Fibroblast of lung (primary cell): ENCODE measurements around the gene P2RY4.

Source experiments
- EZH2 ChIP-seq: IDR thresholded peaks from 2 replicates; pipeline ENCODE4 v1.5.1; 2012; ENCODE audit warnings: low read length, control low read depth, mild to moderate bottlenecking; ENCODE audit errors: missing control alignments
- TF ChIP-seq, protein P1 (sequence below), 2 donors: IDR thresholded peaks in 1 of 2; conservative IDR thresholded peaks in 1 of 2; 1 replicate in 1 of 2; 2 replicates in 1 of 2; pipeline ENCODE4 v1.5.1; 2011 to 2012; ENCODE audit warnings: low read length in 2 of 2, control low read depth in 1 of 2, inconsistent platforms in 1 of 2, low read depth in 1 of 2, mild to moderate bottlenecking in 1 of 2

DNA sequence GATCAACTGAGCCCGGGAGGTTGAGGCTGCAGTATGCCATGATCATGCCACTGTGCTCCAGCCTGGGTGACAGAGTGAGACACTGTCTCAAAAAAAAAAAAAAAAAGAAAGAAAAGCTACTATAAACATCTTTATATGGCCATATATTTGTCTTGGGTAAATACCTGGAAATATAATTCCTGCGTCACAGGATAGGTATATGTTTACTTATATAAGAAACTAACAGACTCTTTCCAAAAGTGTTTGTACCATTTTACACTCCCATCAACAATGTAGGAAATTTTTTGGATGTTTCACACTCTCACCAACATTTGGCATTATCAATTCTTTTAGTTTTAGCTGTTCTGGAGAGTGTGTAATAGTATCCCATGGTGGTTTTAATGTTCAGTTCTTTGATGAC lies 12.8 kb downstream of the P2RY4 start:
- TF ChIP-seq, protein P1, sequence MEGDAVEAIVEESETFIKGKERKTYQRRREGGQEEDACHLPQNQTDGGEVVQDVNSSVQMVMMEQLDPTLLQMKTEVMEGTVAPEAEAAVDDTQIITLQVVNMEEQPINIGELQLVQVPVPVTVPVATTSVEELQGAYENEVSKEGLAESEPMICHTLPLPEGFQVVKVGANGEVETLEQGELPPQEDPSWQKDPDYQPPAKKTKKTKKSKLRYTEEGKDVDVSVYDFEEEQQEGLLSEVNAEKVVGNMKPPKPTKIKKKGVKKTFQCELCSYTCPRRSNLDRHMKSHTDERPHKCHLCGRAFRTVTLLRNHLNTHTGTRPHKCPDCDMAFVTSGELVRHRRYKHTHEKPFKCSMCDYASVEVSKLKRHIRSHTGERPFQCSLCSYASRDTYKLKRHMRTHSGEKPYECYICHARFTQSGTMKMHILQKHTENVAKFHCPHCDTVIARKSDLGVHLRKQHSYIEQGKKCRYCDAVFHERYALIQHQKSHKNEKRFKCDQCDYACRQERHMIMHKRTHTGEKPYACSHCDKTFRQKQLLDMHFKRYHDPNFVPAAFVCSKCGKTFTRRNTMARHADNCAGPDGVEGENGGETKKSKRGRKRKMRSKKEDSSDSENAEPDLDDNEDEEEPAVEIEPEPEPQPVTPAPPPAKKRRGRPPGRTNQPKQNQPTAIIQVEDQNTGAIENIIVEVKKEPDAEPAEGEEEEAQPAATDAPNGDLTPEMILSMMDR (conservative IDR thresholded peaks at IDR 0.05 in 1 of 2, IDR thresholded peaks at IDR 0.05 in 1 of 2; ENCODE audit: low read depth in 1 of 2, low read length in 2 of 2), result no peak
- TF ChIP-seq EZH2, result no peak
